Epithelial cell of esophagus (primary cell): Measurements from ENCODE around the gene PHF1.
"Not testable (repeated sequence)": the region's sequence is repeated elsewhere in the genome, so short reads cannot be mapped to it uniquely, and the experiment has no call there.

ENCODE experiments used
- DNase-seq: peaks from one replicate; pipeline ENCODE4 v3.0.0; 2010; ENCODE audit warnings: low read depth
- H3K4me3 ChIP-seq: 2 replicates; pipeline ENCODE4 v1.5.1; 2011; ENCODE audit warnings: mild to moderate bottlenecking, low read length, control low read depth
- CTCF ChIP-seq: IDR thresholded peaks from 2 replicates; pipeline ENCODE4 v1.5.1; 2011; ENCODE audit warnings: low read depth, mild to moderate bottlenecking, low read length, control low read depth, inconsistent platforms; ENCODE audit not compliant: insufficient read depth; ENCODE audit errors: missing control alignments

Gene PHF1

GRCh38 chr6:33373960-33374910 is 36.6 kb upstream of the PHF1 start:
- TF ChIP-seq CTCF = no peak
- peak; percentile 36 for DNase-seq
- no peak overlapping the region for H3K4me3 ChIP-seq

- peak; percentile 82 for DNase-seq
- no peak for TF ChIP-seq CTCF
- H3K4me3 ChIP-seq = no peak overlapping the region
These were observed 35.6 kb upstream of the PHF1 start for GRCh38 chr6:33375143-33375671.

GRCh38 chr6:33377171-33377570 is 33.6 kb upstream of the PHF1 start:
- no peak for DNase-seq
- no peak for TF ChIP-seq CTCF
- no peak overlapping the region for H3K4me3 ChIP-seq

- DNase-seq = not testable (repeated sequence)
These were observed 31.6 kb upstream of the PHF1 start for GRCh38 chr6:33379184-33379583.

GRCh38 chr6:33380272-33380981 is 30.4 kb upstream of the PHF1 start:
- DNase-seq = peak; percentile 23
- TF ChIP-seq CTCF = no peak
- no peak overlapping the region for H3K4me3 ChIP-seq

More at GRCh38 chr6:33379184-33379583, 31.6 kb upstream of the PHF1 start:
- not testable (repeated sequence) for H3K4me3 ChIP-seq

- TF ChIP-seq CTCF = no peak
- DNase-seq = no peak
- no peak overlapping the region for H3K4me3 ChIP-seq
These were observed 27.2 kb upstream of the PHF1 start for GRCh38 chr6:33383427-33384185.
